ENCODE data around the gene PFAS. TPM values are rescaled to one million over a fixed set of nuclear protein-coding genes. Genes with fewer than 3 reads are reported as not detected.

PFAS gene
- total RNA-seq, 1 experiment from 2014 or later = 80.6 TPM

- Histone ChIP-seq H3K36me3 (ENCODE audit: control insufficient read depth in 1 of 2, insufficient read depth in 2 of 2, low read length in 2 of 2) (peaks cover 36 to 49% of the 10 kb centered on the region in 2 experiments; a peak in 3 of 4 replicates), H4K20me1 (ENCODE audit: insufficient read depth) (peaks cover 3% of the 10 kb centered on the region; the same call in 1 of the 2 replicates), H3K9ac (ENCODE audit: low read length) (no peak overlapping the region), H3K4me3 (replicated peaks in 1 of 2; ENCODE audit: low read depth in 1 of 2, low read length in 2 of 2) (no peak overlapping the region), H3K27ac (ENCODE audit: low read depth, low read length) (no peak overlapping the region), H3K4me2 (ENCODE audit: low read length) (no peak overlapping the region), H3K79me2 (ENCODE audit: insufficient read depth, low read length) (peaks cover 38% of the 10 kb centered on the region), H2AFZ (ENCODE audit: low read depth, low read length, poor library complexity, severe bottlenecking) (no peak overlapping the region), H3K27me3 (ENCODE audit: insufficient read depth, low read length) (no peaks in the 10 kb centered on the region), H3K9me2 (ENCODE audit: insufficient read depth) (no peaks in the 10 kb centered on the region), H3K4me1 (ENCODE audit: control insufficient read depth in 1 of 2, insufficient read depth in 2 of 2, low read length in 2 of 2) (no peaks in the 10 kb centered on the region), H3K9me3 (ENCODE audit: control insufficient read depth in 1 of 2, insufficient read depth in 1 of 2, low read depth in 1 of 2, low read length in 2 of 2) (no peaks in the 10 kb centered on the region)
- intact Hi-C loops (cut with micrococcal nuclease) = no loop called here
- no peak for DNase-seq (ENCODE audit: low read depth, low spot score)
- ChIA-PET CTCF (no interaction called here), POLR2A (no interaction called here), RAD21 (ENCODE audit: low non-redundant PET in 1 of 2, low total read pairs in 2 of 2, uncharacterized antibody in 2 of 2, unreplicated experiment in 2 of 2) (no interaction called here)
- no TSS peak for BruUV-seq (replicated peaks)
- no peak for ATAC-seq
- TF ChIP-seq MAX (IDR thresholded peaks at IDR 0.05) (no peak), CBX3 (IDR thresholded peaks at IDR 0.05; ENCODE audit: low read depth) (no peak), ATF3 (IDR thresholded peaks at IDR 0.05) (no peak), CTCF (IDR thresholded peaks at IDR 0.05 in 2 of 3, conservative IDR thresholded peaks at IDR 0.05 in 1 of 3; ENCODE audit: borderline replicate concordance in 1 of 3, insufficient read depth in 1 of 3, low read depth in 2 of 3, low read length in 2 of 3) (no peak), POLR2AphosphoS5 (IDR thresholded peaks at IDR 0.05; ENCODE audit: low read depth, low read length) (no peak), TCF7L2 (IDR thresholded peaks at IDR 0.05; ENCODE audit: borderline replicate concordance, extremely low read depth, insufficient read depth, insufficient read length) (no peak), POLR2A (IDR thresholded peaks at IDR 0.05; ENCODE audit: borderline replicate concordance, extremely low read depth, insufficient read depth, insufficient read length) (no peak), YY1 (IDR thresholded peaks at IDR 0.05; ENCODE audit: extremely low read depth, insufficient replicate concordance, low read depth, low read length) (no peak), REST (IDR thresholded peaks at IDR 0.05; ENCODE audit: low read depth) (no peak), JUND (IDR thresholded peaks at IDR 0.05) (no peak), SRF (IDR thresholded peaks at IDR 0.05; ENCODE audit: low read depth) (no peak), ZNF274 (IDR thresholded peaks at IDR 0.05; ENCODE audit: low read depth, low read length) (no peak), SIN3A (IDR thresholded peaks at IDR 0.05; ENCODE audit: low read depth) (no peak)
Measured at GRCh38 chr17:8256691-8257090, 7.6 kb downstream of the PFAS start.

Data from HCT116 (cell line).